Subcutaneous adipose tissue (tissue), 4 donors: ENCODE measurements around the gene RNF145. TPM values are rescaled to one million over a fixed set of nuclear protein-coding genes. Genes with fewer than 3 reads are reported as not detected.

Source experiments
- CTCF ChIP-seq: fragments of 450-650 bp; IDR thresholded peaks from one replicate; pipeline ENCODE4 v1.5.1; 2016; ENCODE audit warnings: low read depth, mild to moderate bottlenecking, control low read depth, antibody characterized with exemption, moderate library complexity
- total RNA-seq, 4 donors: library from RNA; depleted of rRNA; stranded (reverse); fragments of >200 nt; gene quantifications; one replicate each; pipeline ENCODE4 v1.1.0, GENCODE V29; 2016

The RNF145 gene
- total RNA-seq, 4 donors from 2014 or later = 34.7 to 56.4 (median 48.2) TPM

DNA sequence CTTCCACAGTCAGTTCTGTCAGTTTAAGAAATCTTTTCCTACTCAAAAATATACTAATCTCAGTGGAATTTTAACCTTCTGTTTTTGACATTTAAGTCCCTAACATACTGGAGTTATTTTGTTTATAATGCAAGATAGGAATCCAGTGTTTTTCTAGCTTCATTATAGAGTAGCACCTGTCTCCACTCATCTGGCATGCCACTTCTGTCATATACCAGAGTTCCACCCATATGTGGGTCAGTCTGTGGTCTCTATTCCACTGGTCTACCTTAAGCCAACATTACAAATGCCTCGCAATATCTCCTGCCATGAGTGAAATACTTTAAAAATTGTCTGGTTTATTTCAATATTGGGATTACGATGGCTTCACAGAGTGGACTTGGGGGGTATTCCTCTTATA is 42.9 kb downstream of the RNF145 start:
- no peak for TF ChIP-seq CTCF

DNA sequence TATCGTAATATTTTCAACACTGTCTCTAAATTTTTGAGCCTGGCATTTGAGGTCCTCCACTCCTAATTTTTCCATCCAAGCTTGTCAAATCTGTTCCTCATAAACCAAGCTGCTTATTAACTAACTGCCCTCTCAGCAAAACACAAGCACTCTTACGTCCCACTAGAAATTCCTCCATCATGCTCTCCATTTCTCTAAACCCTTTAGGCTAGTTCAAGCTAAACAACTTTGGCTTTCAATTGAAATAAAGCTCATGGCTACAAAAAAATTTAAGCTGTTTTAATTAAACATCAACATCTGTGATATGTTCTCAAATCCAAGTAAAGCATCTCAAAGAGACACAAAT is 45.7 kb downstream of the RNF145 start:
- no peak for TF ChIP-seq CTCF

GRCh38 chr5:159163027-159163700 is 46.2 kb downstream of the RNF145 start:
- TF ChIP-seq CTCF = no peak

DNA sequence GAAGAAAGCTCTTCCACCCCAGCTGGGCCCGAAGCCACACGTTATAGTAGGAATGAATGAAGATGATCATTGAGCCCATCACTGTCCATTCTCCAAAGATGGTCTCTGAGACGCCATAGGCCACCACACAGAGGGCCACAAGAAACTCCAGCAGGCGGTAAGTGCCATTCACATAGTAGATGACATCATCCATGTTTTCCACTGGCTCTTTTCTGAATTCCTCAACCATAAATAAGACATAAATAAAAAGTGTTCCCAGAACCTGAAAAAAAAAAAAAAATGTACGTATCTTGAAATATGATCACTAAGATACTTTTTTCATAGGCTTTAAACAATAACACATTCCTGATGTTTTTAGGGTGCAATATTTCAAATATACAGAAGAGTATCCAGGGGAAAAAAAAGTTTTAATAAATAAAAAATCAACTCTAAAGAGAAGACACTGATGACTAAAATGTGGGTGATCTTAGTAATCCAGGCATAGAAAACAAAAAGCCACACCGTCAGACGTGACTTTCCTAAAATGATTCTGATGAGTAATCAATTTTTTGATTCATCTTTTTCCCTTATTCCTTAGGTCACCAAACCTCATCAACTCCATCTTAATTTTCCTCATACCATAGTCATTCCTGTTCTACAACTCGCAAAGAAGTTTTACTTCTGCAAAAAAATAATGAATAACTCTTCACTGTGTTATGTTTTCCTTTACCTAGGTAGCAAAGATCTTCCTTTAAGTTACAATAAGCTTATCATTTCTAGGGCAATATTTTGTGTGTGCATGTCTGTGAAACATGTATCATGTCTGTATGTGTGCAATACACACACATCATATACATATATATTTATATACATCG is 47.8 kb downstream of the RNF145 start:
- no peak for TF ChIP-seq CTCF

DNA sequence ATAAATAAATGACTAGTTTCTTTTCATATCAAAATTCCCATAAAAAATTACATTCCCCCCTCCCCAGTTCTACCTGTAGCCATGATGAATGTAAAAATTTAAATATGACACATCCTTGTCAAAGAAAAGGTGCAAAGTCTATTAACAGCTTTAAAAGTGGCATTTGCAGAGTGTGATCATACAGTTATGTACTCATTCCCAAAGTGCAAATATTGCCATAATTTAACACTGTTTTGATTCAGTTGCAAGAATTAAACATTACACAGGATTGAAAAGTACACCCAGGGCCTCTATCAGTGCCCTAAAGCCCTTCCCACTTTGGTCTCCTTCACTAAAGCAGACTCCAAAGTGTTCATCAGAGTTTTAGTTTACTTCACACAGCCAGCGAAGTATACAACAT is 51.8 kb downstream of the RNF145 start:
- TF ChIP-seq CTCF = no peak

GRCh38 chr5:159156426-159157238 is 52.7 kb downstream of the RNF145 start:
- TF ChIP-seq CTCF = no peak

GRCh38 chr5:159155960-159156359 is 53.4 kb downstream of the RNF145 start:
- TF ChIP-seq CTCF = no peak
